Spleen (tissue), 7 donors: ENCODE data around the gene SYNJ1.

Experiments used
- CTCF ChIP-seq, 11 experiments: fragments of 200-600 bp in 7 of 11; fragments of 450-650 bp in 4 of 11; sonication (generic) in 4 of 11; IDR thresholded peaks in 8 of 11; conservative IDR thresholded peaks in 3 of 11; 1 replicate in 7 of 11; 2 replicates in 4 of 11; pipeline versions ENCODE4 v1.4.0 to v1.8.0; 2016 to 2021; ENCODE audit warnings: antibody characterized with exemption in 11 of 11, inconsistent platforms in 4 of 11, mild to moderate bottlenecking in 1 of 11
- POLR2A ChIP-seq, 3 donors: fragments of 450-650 bp; IDR thresholded peaks; one replicate each; pipeline ENCODE4 v1.5.1; 2017; ENCODE audit warnings: antibody characterized with exemption in 3 of 3, mild to moderate bottlenecking in 1 of 3
- POLR2AphosphoS5 ChIP-seq, 3 donors: sonication (generic); formaldehyde crosslinking; IDR thresholded peaks; one replicate each; pipeline ENCODE4 v1.5.1; 2017; ENCODE audit warnings: antibody characterized with exemption in 3 of 3
- donor health status: DM: no; HTN: no; CAD: no; lungs with moderate emphysema.
- donor health status: DM: no; HTN: no; CAD: no.
- donor health status: DM: no; HTN: no; CAD: no.

- TF ChIP-seq CTCF (IDR thresholded peaks at IDR 0.05 in 8 of 11, conservative IDR thresholded peaks at IDR 0.05 in 3 of 11) (no peak), POLR2A (IDR thresholded peaks at IDR 0.05) (no peak), POLR2AphosphoS5 (IDR thresholded peaks at IDR 0.05) (no peak)
These were observed 11.3 kb downstream of the SYNJ1 start for GRCh38 chr21:32716486-32716885.
